HG03097 (cell line): ENCODE measurements around the gene ANO6.
"Not testable (repeated sequence)": the region's sequence is repeated elsewhere in the genome, so short reads cannot be mapped to it uniquely, and the experiment has no call there.

Experiments used
- ATAC-seq: cut with Tn5 transposase; IDR thresholded peaks from one replicate; pipeline ENCODE4 v1.9.1; 2021; ENCODE audit not compliant: unreplicated experiment, low FRiP score

The ANO6 gene

DNA sequence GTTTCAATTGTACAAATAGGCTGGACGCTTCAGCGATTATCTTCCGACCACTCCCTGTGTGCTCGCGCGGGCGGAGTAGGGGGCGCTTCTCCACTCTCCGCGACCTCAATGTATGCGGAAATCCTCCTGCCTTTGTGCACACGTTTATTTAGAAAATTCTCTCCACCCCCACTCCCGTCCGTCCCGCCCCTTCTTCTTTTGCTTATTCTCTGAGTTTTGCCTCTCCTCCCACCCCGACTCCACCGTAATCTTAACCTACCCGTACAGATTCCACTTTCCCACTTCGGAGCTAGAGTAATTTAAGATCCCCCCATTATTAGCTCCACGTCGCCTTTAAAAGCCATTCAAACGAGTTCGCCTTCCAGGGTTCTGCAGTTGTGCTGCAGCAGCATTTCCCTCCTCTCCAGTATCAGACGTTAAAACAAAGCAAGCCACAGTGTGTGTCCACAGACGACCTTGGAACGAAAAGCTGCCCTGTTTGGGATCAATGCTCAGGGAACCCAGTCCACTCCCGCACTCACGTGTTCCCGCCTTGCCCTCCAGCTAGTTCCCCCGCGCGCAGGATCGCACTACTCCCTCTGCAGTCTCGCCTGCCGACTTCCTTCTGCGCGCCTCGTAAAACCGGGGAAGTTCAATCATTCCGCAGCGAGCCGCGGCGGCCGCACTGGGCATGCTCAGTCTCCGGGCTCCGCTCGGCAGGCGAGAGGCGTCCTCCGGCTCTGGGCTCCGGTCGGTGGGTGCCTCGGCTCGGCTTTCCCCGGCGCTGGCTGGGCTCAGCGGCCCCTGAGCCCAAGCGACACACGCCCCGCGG is at the start of gene ANO6:
Gene ANO6 (plus strand): TSS at position 677 of the 811 bp plus-strand sequence. CDS start 227 bp downstream, outside the sequence.
- ATAC-seq = peak; percentile 66

DNA sequence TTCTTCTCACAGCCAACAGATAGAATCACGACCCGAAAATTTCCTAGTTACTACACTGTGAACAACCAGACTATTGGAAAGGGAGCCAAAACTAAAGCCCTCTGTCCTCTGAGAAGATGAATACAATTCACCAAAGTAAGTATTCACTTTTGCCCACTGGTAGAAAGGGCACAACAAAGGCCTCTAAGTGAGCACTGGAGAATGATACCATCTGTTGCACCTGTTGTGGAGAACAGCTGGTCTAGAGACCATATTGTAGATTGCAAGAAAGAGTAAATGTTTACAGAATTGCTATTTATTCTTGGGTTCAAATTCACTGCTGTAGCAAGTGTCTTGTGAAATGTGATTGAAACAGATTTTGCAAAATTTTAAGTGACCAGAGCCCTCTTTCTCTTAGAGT is 46.9 kb upstream of the ANO6 start:
- ATAC-seq = no peak

- ATAC-seq = no peak
These were observed 45.3 kb upstream of the ANO6 start for GRCh38 chr12:45170456-45171042.

DNA sequence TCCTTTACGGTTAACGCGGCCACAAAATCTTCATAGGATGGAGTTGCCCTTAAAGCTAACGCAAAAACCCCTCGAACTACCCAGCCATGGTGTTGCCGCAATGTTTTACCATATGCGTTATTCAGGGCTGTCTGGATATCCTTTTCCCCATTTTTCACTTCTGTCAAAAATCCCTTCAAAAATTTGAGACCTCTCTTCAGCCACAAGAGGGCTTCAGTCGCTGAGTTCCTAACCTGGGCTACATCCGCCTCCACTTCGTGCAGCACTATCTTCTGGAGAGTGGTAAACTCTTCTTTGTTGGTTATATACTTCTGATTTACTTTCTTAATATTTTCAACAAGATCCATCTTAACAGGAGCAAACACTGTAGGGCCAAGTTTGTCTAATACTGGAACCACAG is 42.6 kb upstream of the ANO6 start:
- ATAC-seq = not testable (repeated sequence)

DNA sequence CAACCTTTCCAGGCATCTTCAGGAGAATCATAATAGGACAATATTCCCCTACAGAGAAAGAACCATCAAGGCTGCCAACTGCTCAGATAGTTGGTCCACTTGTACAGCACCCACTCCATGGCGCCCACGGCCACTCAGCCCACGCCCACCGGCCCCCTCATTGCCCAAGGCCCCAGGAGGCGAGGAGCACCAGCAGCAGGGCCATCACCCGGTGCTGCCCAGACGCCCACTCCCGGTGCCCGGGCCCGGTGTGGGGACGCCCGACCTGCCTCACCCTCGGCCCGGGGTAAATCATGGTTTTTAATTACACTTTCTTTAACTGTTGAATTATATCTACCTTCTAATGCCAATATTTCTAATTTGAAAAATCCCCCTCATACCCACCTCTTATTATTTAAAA is 41.3 kb upstream of the ANO6 start:
- no peak for ATAC-seq

GRCh38 chr12:45178771-45179170 is 37.1 kb upstream of the ANO6 start:
- no peak for ATAC-seq

DNA sequence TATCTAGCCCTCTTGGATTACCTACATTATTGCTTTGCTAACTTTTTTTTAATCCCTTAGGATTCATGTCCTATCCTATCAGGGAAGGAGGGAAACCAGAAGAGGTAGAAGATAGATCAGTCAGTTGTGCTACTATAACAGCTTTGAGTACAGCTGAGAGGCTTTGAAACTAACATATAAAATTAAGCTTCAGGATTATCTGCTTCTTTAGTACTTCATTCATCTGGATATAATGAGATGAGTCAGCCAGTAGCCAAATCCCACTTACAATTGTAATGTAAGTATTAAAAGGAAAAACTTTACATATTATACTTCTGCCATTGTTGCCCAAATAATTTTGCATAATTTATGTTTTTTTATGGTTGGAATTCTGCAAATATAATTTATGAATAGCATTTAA is 33.4 kb upstream of the ANO6 start:
- no peak for ATAC-seq

DNA sequence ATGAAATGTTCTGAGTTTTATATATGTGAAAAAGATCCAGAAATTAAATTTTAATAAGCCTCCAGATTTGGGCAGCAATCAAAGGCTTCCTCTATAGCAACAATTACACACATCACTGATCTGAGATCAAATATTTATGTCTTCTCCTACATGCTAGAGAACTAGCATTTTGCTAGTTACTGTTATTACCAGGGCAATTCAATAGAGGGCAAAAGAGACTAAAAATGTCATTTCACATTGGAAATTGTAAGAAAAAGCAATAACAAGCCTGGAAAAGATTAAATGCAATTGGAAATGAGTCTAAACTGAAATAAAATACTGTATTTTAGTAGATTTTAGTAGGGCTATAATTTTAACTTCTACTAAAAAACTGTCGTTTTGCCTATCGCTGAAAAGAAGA is 32.6 kb upstream of the ANO6 start:
- no peak for ATAC-seq

DNA sequence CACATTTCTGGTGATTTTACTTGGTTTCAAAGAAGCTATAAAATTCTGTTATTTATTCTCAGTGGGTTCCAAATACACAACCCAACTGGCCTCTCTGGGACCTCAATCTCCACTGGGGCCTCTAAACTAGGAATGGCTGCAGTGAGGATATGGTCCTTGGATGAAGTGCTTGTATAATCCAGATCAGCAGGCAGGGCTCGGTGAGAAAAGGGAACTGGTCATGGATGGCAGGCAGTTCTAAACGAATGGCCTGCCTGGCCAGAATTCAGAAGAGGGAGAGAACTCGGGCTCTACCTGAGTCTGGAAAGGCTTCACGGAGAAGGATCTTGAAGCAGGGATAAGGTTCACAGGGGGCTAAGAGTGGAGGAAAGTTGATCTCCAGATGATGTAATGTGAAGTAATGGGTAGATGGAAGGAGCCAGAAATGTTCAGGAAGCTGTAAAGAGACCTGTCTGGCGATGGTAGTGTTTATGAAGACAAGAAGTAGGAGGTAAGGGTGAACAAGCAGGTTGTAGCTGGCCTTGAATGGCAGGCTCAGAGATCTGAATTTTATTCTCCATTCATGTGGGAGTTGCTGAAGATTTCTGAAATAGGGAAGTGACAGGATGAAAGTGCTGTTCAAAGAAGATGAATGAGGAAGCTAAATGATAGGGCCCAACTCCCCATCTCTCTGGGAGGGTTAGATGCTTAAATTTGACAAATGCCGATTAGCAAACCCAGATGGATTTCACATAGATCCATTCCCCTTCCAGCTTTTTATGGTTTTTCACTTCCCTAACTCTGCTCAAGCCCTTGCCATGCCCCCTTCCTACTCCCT is 31.5 kb upstream of the ANO6 start:
- no peak for ATAC-seq

DNA sequence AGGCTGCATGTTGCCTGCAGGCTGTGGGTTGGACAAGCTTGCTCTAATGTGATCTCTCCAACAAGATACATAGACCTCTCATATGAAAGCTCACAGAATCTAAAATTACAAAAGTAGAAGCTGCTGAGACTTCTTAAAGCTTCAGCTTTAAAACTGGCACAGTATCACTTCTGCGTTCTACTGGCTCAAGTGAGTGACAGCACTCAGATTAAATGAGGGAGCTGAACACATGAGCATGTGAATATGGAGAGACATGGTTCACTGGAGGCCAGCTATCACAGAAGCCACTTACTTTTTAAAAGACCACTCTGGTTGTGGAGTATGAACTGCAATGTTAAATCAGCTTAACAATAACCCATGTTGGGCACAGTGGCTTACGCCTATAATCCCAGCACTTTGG is 29.1 kb upstream of the ANO6 start:
- ATAC-seq = no peak

DNA sequence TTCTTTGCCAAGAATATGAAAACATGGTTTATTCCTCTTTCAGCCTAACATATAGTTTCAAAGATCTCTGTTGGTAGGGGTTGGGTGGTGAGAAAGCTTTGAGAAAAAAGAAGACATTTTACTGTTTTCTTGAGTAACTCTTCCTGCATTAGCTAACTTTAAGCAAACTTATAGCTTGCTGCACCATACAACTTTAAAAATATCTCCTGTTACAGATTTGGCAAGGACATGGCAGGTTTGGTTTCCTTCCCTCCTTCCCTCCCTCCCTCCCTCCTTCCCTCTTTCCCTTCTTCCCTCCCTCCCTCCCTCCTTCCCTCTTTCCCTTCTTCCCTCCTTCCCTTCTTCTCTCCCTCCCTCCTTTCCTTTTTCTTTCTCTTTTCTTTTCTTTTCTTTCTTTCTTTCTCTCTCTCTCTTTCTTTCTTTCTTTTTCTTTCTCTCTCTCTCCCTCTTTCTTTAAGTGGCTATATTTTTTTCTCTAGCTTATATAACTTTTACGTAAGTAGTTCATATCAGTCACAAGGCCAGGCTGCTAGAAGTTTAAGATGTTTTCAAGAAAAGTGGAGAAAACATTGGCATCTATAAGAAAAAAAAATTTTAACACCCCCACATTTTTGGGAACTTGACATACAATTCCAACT is 26.0 kb upstream of the ANO6 start:
- no peak for ATAC-seq

GRCh38 chr12:45191239-45191638 is 24.7 kb upstream of the ANO6 start:
- ATAC-seq = no peak

GRCh38 chr12:45192707-45193106 is 23.2 kb upstream of the ANO6 start:
- no peak for ATAC-seq

DNA sequence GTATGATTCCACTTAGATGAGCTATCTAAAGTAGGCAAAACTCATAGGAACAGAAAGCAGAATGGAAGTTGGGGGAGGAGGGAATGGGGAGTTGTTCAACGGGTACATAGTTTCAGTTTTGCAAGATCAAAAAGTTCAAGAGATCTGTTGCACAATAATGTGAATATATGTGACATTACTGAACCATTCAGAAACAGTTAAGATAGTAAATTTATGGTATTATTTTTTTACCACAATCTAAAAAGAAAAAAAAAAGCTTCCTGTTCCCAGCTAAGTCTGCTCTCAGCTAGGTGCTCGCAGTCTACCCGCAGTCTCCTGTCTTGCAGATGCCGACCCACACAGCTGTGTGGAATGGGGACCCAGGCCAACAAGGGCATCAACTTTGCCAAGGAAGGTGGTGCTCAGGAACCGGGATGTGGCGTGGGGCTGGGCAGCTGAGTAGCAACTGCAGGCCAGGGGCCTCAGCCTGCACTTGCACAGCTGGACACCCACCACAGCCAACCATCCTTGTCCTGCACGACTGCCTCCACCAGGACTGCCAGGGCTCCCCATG is 15.3 kb upstream of the ANO6 start:
- ATAC-seq = no peak

DNA sequence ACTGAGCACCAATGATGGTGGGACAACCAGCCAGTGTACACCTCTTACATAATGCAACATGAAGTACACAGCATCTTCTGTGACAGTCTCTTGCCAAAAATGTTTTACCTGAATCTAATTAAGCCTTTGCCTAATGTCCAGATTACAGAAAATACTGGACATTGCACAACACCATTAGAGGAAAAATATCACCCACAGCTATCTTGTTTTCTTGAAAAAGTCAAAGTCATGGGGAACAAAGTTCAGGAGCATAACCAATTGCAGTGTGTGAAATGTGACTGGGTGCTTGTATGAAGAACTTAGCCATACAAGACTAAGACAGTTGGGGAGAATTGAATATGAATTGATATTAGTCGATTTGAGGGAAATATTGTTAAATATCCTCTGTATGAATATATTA is 12.1 kb upstream of the ANO6 start:
- ATAC-seq = no peak

DNA sequence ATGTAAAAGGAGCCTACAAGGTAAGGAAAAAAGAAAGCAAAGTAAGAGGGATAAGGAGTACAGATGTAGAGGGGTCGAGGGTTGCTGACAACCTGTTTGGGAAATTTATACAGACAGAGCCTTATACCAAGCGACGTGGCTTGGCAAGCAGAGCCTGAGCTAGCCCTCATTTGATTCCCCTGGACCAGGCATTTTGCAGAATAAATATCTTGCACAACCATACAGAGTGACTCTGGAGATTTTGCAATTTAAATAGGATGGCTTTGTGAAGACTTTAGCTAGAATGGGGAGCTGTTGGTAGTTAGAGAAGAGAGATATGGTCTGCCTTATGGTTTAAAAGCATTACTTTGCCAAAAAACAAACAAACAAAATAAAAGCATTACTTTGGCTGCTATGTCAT is 11.1 kb upstream of the ANO6 start:
- ATAC-seq = no peak

- ATAC-seq = peak; percentile 66
These were observed 10.6 kb upstream of the ANO6 start for GRCh38 chr12:45205165-45205825.

DNA sequence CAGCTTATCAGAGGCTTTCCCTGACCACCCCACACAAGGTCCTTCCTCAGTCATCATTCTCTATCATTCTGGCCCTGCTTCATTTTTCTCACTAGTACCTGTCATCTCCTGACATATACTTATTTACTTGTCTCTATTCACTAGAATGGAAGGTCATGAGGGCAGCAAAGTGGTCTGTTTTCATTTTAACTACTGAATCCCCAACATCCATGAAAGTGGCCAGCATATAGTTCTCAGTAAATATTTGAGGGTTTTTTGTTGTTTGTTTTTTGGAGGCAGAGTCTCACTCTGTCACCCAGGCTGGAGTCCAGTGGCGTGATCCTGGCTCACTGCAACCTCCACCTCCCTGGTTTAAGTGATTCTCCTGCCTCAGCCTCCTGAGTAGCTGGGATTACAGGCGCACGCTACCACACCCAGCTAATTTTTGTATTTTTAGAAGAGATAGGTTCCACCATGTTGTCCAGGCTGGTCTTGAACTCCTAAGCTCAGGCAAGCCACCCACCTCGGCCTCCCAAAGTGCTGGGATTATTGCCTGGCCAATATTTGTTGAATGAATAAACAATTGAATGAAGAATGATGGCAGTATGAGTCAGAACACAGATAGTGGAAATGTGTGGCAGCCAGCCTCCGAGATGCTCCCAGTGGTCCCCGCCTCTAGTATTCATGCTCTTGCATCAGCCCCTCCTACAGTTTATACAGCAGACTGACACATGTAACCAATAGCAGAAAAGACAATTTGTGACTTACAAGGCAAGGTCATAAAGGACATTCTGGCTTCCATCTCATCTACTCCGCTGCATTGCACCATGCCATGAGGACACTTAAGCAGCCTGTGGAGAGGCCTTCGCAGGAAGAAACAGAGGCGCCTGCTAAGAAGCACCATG is 7.0 kb upstream of the ANO6 start:
- ATAC-seq = no peak

DNA sequence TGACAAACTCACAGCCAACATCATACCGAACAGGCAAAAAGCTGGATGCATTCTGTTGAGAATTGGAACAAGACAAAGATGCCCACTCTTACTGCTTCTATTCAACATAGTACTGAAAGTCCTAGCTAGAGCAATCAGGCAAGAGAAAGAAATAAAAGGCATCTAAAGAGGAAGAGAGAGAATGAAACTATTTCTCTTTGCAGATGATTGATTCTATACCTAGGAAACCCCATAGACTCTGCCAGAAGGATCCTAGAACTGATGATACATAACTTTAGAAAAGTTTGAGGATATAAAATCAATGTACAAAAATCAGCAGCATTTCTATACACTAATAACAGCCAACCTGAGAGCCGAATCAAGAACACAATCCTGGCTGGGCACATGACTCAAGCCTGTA is 6.1 kb upstream of the ANO6 start:
- no peak for ATAC-seq
